Aorta (tissue), 5 donors: ENCODE measurements around the gene PGRMC1. TPM values are rescaled to one million over a fixed set of nuclear protein-coding genes. Genes with fewer than 3 reads are reported as not detected.
"Not testable (repeated sequence)": the region's sequence is repeated elsewhere in the genome, so short reads cannot be mapped to it uniquely, and the experiment has no call there.

Source experiments
- ATAC-seq: fragments of 200-7000 bp; cut with Tn5 transposase; one replicate; pipeline ENCODE4 v1.9.1; 2022; ENCODE audit warnings: moderate library complexity; ENCODE audit not compliant: low FRiP score
- DNase-seq, 2 donors: peaks; one replicate each; pipeline ENCODE4 v3.0.0-alpha.2; 2020
- H3K27ac ChIP-seq, 2 donors: one replicate each; pipeline ENCODE4 v1.5.1; 2013; ENCODE audit warnings: low read length in 2 of 2, mild to moderate bottlenecking in 2 of 2, moderate library complexity in 2 of 2, control low read depth in 1 of 2, inconsistent platforms in 1 of 2, low read depth in 1 of 2
- H3K27me3 ChIP-seq, 2 donors: one replicate each; pipeline ENCODE4 v1.6.1; 2013; ENCODE audit warnings: control low read depth in 1 of 2, low read length in 1 of 2, mild to moderate bottlenecking in 1 of 2, moderate library complexity in 1 of 2; ENCODE audit not compliant: insufficient read depth in 2 of 2, control insufficient read depth in 1 of 2
- H3K36me3 ChIP-seq, 2 donors: one replicate each; pipeline ENCODE4 v1.6.1; 2013; ENCODE audit warnings: control low read depth in 1 of 2, low read length in 1 of 2, mild to moderate bottlenecking in 1 of 2; ENCODE audit not compliant: insufficient read depth in 2 of 2, control insufficient read depth in 1 of 2
- H3K4me1 ChIP-seq, 2 donors: one replicate each; pipeline ENCODE4 v1.6.1; 2013; ENCODE audit warnings: low read length in 2 of 2, control low read depth in 1 of 2, mild to moderate bottlenecking in 1 of 2, moderate library complexity in 1 of 2; ENCODE audit not compliant: insufficient read depth in 2 of 2, control insufficient read depth in 1 of 2
- H3K4me3 ChIP-seq, 2 donors: one replicate each; pipeline ENCODE4 v1.5.1; 2013; ENCODE audit warnings: low read length in 2 of 2, control low read depth in 1 of 2, mild to moderate bottlenecking in 1 of 2
- H3K9me3 ChIP-seq: one replicate; pipeline ENCODE4 v1.6.1; 2013; ENCODE audit warnings: mild to moderate bottlenecking, low read length; ENCODE audit not compliant: control insufficient read depth
- WGBS, 2 donors: extraction: QIAGEN DNeasy Blood & Tissue Kit; methylation state at CpG; one replicate each; pipeline ENCODE4 v1.1.7; 2013; 5-methylcytosine and 5-hydroxymethylcytosine counted together
- intact Hi-C, 2 donors: fragments of 100-400 bp; cut with DNase I; formaldehyde crosslinking; loops; one replicate each; pipeline versions ENCODE4 v1.14.2 to v1.15.0; 2022
- polyA plus RNA-seq, 2 donors: library from polyadenylated mRNA; stranded (reverse); fragments of 200-250 nt; gene quantifications; one replicate each; pipeline ENCODE4 v1.2.3, GENCODE V29; 2013
- total RNA-seq, 2 donors: library from RNA; stranded (reverse); fragmentation: NEBNext Ultra II Directional; extraction: Animal tissue kit (Norgen Biotek cat#: 25700); gene quantifications; one replicate each; pipeline ENCODE4 v1.2.1, GENCODE V29; 2021
- donor health status: healthy with polysubstance abuse.
- donor health status: Bipolar disorder and iron deficiency.
- donor health status: DM: no; HTN: no; CAD: no.
- donor health status: DM: no; HTN: no; CAD: no.
- donor health status: DM: yes; HTN: yes; CAD: no.

Gene PGRMC1
- total and polyA plus RNA-seq, 4 donors: 64.9 to 92.8 (median 84.8) TPM

- H3K27me3 ChIP-seq: no peaks in the 10 kb centered on the region
- no peak overlapping the region for H3K4me3 ChIP-seq
- H3K36me3 ChIP-seq: no peaks in the 10 kb centered on the region
- H3K4me1 ChIP-seq: no peaks in the 10 kb centered on the region
- H3K27ac ChIP-seq: no peak overlapping the region
- H3K9me3 ChIP-seq: no peaks in the 10 kb centered on the region
- WGBS, 2 donors: 67 to 82% methylated on average over 4 of the region's 4 CpGs
- no peak for ATAC-seq
- DNase-seq: no peak
- intact Hi-C loops: no loop called here
These were observed 34.5 kb upstream of the PGRMC1 start for GRCh38 chrX:119201570-119201969.

GRCh38 chrX:119206203-119206602, 29.9 kb upstream of the PGRMC1 start:
- no peaks in the 10 kb centered on the region for H3K9me3 ChIP-seq
- intact Hi-C loops: no loop called here
- H3K36me3 ChIP-seq: no peaks in the 10 kb centered on the region
- no peak for DNase-seq
- 68 to 76% methylated on average over 5 of the region's 5 CpGs for WGBS, 2 donors
- no peaks in the 10 kb centered on the region for H3K4me1 ChIP-seq
- no peak for ATAC-seq
- no peak overlapping the region for H3K4me3 ChIP-seq
- H3K27ac ChIP-seq: no peak overlapping the region
- no peaks in the 10 kb centered on the region for H3K27me3 ChIP-seq

- H3K27me3 ChIP-seq, H3K4me1 ChIP-seq, H3K27ac ChIP-seq, H3K9me3 ChIP-seq, H3K4me3 ChIP-seq, DNase-seq, H3K36me3 ChIP-seq, intact Hi-C loops, ATAC-seq: not testable (repeated sequence)
- WGBS, 2 donors: 76% methylated on average over 10 of the region's 10 CpGs
These were observed 28.6 kb upstream of the PGRMC1 start for GRCh38 chrX:119207483-119207882.

GRCh38 chrX:119208401-119209057, 27.6 kb upstream of the PGRMC1 start:
- no peaks in the 10 kb centered on the region for H3K27me3 ChIP-seq
- H3K36me3 ChIP-seq: no peaks in the 10 kb centered on the region
- H3K9me3 ChIP-seq: no peaks in the 10 kb centered on the region
- WGBS, 2 donors: 92 to 95% methylated on average over 35 to 37 of the region's 37 CpGs
- H3K4me1 ChIP-seq: no peaks in the 10 kb centered on the region
- H3K27ac ChIP-seq: no peak overlapping the region
- no peak for ATAC-seq
- no peak overlapping the region for H3K4me3 ChIP-seq
- intact Hi-C loops: no loop called here
- no peak for DNase-seq

GRCh38 chrX:119210931-119211648, 25.0 kb upstream of the PGRMC1 start:
- H3K36me3 ChIP-seq, H3K4me3 ChIP-seq, ATAC-seq, H3K9me3 ChIP-seq, H3K4me1 ChIP-seq, H3K27me3 ChIP-seq, H3K27ac ChIP-seq, intact Hi-C loops, DNase-seq: not testable (repeated sequence)
- 92 to 95% methylated on average over 28 to 30 of the region's 30 CpGs for WGBS, 2 donors

- Histone ChIP-seq H3K4me3 (no peak overlapping the region), H3K9me3 (no peaks in the 10 kb centered on the region), H3K36me3 (no peaks in the 10 kb centered on the region), H3K27ac (no peak overlapping the region), H3K4me1 (no peaks in the 10 kb centered on the region), H3K27me3 (no peaks in the 10 kb centered on the region)
- DNase-seq (no peak), ATAC-seq (no peak)
- intact Hi-C loops: no loop called here
- WGBS, 2 donors: 93 to 96% methylated on average over 1 of the region's 1 CpG
These were observed 24.5 kb upstream of the PGRMC1 start for GRCh38 chrX:119211649-119212014.

- ATAC-seq: no peak
- WGBS, 2 donors: 18 to 30% methylated on average over 4 of the region's 4 CpGs
These were observed 17.9 kb upstream of the PGRMC1 start for GRCh38 chrX:119218198-119218597.

GRCh38 chrX:119222932-119223331, 13.2 kb upstream of the PGRMC1 start:
- no peak overlapping the region for H3K4me3 ChIP-seq
- DNase-seq: no peak
- ATAC-seq: no peak
- intact Hi-C loops: no loop called here
- H3K9me3 ChIP-seq: no peaks in the 10 kb centered on the region
- 64 to 72% methylated on average over 37 of the region's 37 CpGs for WGBS, 2 donors
- no peaks in the 10 kb centered on the region for H3K27me3 ChIP-seq
- no peaks in the 10 kb centered on the region for H3K4me1 ChIP-seq
- H3K27ac ChIP-seq: no peak overlapping the region
- H3K36me3 ChIP-seq: no peaks in the 10 kb centered on the region

More at GRCh38 chrX:119218198-119218597, 17.9 kb upstream of the PGRMC1 start:
- H3K9me3 ChIP-seq: no peaks in the 10 kb centered on the region
- no peaks in the 10 kb centered on the region for H3K4me1 ChIP-seq
- no peaks in the 10 kb centered on the region for H3K27me3 ChIP-seq
- intact Hi-C loops: loop anchor here in 1 of 2 donors (2.0 kb wide), 1 partner anchor 99 kb away; no protein-coding TSS in a partner anchor
- no peaks in the 10 kb centered on the region for H3K36me3 ChIP-seq
- DNase-seq: no peak
- no peak overlapping the region for H3K4me3 ChIP-seq
- H3K27ac ChIP-seq: no peak overlapping the region

- H3K4me1 ChIP-seq: no peaks in the 10 kb centered on the region
- H3K36me3 ChIP-seq: no peaks in the 10 kb centered on the region
- intact Hi-C loops: no loop called here
- ATAC-seq: no peak
- no peaks in the 10 kb centered on the region for H3K27me3 ChIP-seq
- no peaks in the 10 kb centered on the region for H3K9me3 ChIP-seq
- DNase-seq: no peak
- H3K4me3 ChIP-seq: no peak overlapping the region
- no peak overlapping the region for H3K27ac ChIP-seq
These were observed 12.3 kb upstream of the PGRMC1 start for GRCh38 chrX:119223783-119224182.
